ENCODE data around the gene SMIM35.

- TF ChIP-seq MAX (CRISPR knock-in tag; IDR thresholded peaks at IDR 0.05) (no peak), CTCF (IDR thresholded peaks at IDR 0.05) (no peak), JUN (CRISPR knock-in tag; IDR thresholded peaks at IDR 0.05) (no peak), ZBTB21 (CRISPR knock-in tag; IDR thresholded peaks at IDR 0.05; ENCODE audit: borderline replicate concordance) (no peak), ATF2 (CRISPR knock-in tag; IDR thresholded peaks at IDR 0.05; ENCODE audit: borderline replicate concordance, low read depth) (no peak), STAT6 (CRISPR knock-in tag; conservative IDR thresholded peaks at IDR 0.05; ENCODE audit: low read depth) (no peak), KAT7 (CRISPR knock-in tag; IDR thresholded peaks at IDR 0.05; ENCODE audit: borderline replicate concordance) (no peak), FOXP1 (CRISPR knock-in tag; IDR thresholded peaks at IDR 0.05; ENCODE audit: borderline replicate concordance) (no peak), FOXP4 (CRISPR knock-in tag; IDR thresholded peaks at IDR 0.05) (no peak), MXD4 (CRISPR knock-in tag; IDR thresholded peaks at IDR 0.05; ENCODE audit: borderline replicate concordance) (no peak), ZNF138 (CRISPR knock-in tag; conservative IDR thresholded peaks at IDR 0.05) (no peak), SMAD3 (CRISPR knock-in tag; IDR thresholded peaks at IDR 0.05; ENCODE audit: borderline replicate concordance) (no peak), USF1 (CRISPR knock-in tag; IDR thresholded peaks at IDR 0.05) (no peak), ZNF219 (CRISPR knock-in tag; IDR thresholded peaks at IDR 0.05; ENCODE audit: borderline replicate concordance) (no peak)
These were observed 24.4 kb upstream of the SMIM35 start for GRCh38 chr11:118111019-118111743.
